Activated T-helper 2 cell treated with anti-CD3 and anti-CD28 coated beads, Interferon-gamma antibody, Interleukin-2, Interleukin-4, amounts not matched to agents 10 μg/mL and 5 μg/mL and 100 μg/mL, durations not matched to agents 14 hours and 24 hours and 36 hours (primary cell): ENCODE results near the gene ATP6V0D1. TPM values are rescaled to one million over a fixed set of nuclear protein-coding genes. Genes with fewer than 3 reads are reported as not detected.

Experiments
- DNase-seq: peaks from one replicate; pipeline ENCODE4 v3.0.0; 2021; ENCODE audit warnings: low spot score
- H3K27ac Mint-ChIP-seq: one replicate; pipeline ENCODE4 v1.8.0; 2021; ENCODE audit warnings: mixed read lengths
- H3K27me3 Mint-ChIP-seq: one replicate; pipeline ENCODE4 v1.8.0; 2021; ENCODE audit warnings: low read depth, mixed read lengths
- H3K36me3 Mint-ChIP-seq: one replicate; pipeline ENCODE4 v1.8.0; 2021; ENCODE audit warnings: low read depth, mixed read lengths
- H3K4me1 Mint-ChIP-seq: one replicate; pipeline ENCODE4 v1.8.0; 2021; ENCODE audit warnings: low read depth, mixed read lengths
- H3K4me3 Mint-ChIP-seq: one replicate; pipeline ENCODE4 v1.8.0; 2021; ENCODE audit warnings: low read depth, mild to moderate bottlenecking, moderate library complexity, mixed read lengths
- H3K9me3 Mint-ChIP-seq: one replicate; pipeline ENCODE4 v1.8.0; 2021; ENCODE audit warnings: mixed read lengths
- intact Hi-C: fragments of 100-400 bp; cut with micrococcal nuclease; formaldehyde crosslinking; loops from one replicate; pipeline ENCODE4 v1.15.1; 2023
- total RNA-seq: library from RNA; stranded (reverse); gene quantifications from 2 replicates; pipeline ENCODE4 v1.2.3, GENCODE V29; 2022

Gene ATP6V0D1
- total RNA-seq, 1 donor from 2014 or later: 31.5 TPM

- Mint-ChIP-seq H3K4me3 (peak overlapping the region; percentile 38), H3K36me3 (no peaks in the 10 kb centered on the region), H3K9me3 (no peaks in the 10 kb centered on the region), H3K27ac (no peak overlapping the region), H3K4me1 (peaks cover 5% of the 10 kb centered on the region), H3K27me3 (peaks cover 37% of the 10 kb centered on the region)
- intact Hi-C loops: no loop called here
- no peak for DNase-seq
Measured at GRCh38 chr16:67431775-67432505, 49.0 kb downstream of the ATP6V0D1 start.

GRCh38 chr16:67430977-67431774 lies 49.8 kb downstream of the ATP6V0D1 start, which contains the start of gene HSD11B2:
Gene HSD11B2, plus strand, starts transcription at chr16:67431121. Its CDS starts 128 bp downstream, at chr16:67431249.
- DNase-seq: peak; percentile 16
- Mint-ChIP-seq H3K27me3 (peaks cover 39% of the 10 kb centered on the region), H3K36me3 (no peaks in the 10 kb centered on the region), H3K4me3 (peak within 1 kb of the TSS; percentile 76), H3K4me1 (peaks cover 5% of the 10 kb centered on the region), H3K27ac (peak within 1 kb of the TSS; percentile 51), H3K9me3 (no peaks in the 10 kb centered on the region)
- intact Hi-C loops: no loop called here

- Mint-ChIP-seq H3K4me1 (peaks cover 5% of the 10 kb centered on the region), H3K27me3 (peaks cover 40% of the 10 kb centered on the region), H3K27ac (peak overlapping the region; percentile 51), H3K36me3 (no peaks in the 10 kb centered on the region), H3K9me3 (no peaks in the 10 kb centered on the region), H3K4me3 (peak overlapping the region; percentile 76)
- no peak for DNase-seq
- intact Hi-C loops: no loop called here
Measured at GRCh38 chr16:67430504-67430976, 50.4 kb downstream of the ATP6V0D1 start.

DNA sequence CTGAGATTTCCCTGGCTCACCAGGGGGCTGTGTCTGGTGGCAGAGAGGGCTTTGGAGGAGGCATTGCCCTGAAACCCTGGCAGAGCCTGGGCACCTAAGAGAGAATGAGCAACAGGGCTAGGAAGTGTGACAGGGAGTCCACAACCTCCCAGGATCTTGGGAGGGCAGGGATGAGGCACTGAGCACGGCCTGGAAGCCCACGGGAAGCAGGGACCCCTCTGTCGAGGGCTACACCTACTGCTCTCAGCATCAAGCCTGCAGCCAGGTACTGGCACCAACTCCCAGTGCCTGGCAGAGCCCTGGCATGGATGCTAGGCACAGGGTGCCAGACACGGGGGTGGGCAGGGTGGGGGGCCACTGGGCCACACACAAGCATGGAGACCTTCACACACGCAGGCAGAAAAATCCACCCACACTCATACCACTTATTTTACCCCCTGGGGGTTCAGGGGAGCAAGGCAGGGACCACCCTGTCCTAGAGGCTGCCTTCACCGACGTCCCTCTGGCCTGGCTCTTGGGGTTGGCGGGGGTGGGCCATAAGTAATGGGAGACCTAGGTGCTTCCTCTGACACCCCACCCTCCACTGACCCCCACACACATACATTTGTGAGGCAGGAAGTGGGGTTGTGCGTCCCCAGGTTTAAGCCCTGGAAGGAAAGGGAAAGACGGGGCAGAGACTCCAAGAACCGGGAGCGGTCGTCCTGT lies 51.0 kb downstream of the ATP6V0D1 start:
- Mint-ChIP-seq H3K36me3 (no peaks in the 10 kb centered on the region), H3K27me3 (peaks cover 46% of the 10 kb centered on the region), H3K9me3 (no peaks in the 10 kb centered on the region), H3K27ac (peak overlapping the region; percentile 51), H3K4me3 (peak overlapping the region; percentile 76), H3K4me1 (peaks cover 5% of the 10 kb centered on the region)
- DNase-seq: no peak
- intact Hi-C loops: loop anchor here (2.0 kb wide), 1 partner anchor 17 kb away; no protein-coding TSS in a partner anchor

- H3K9me3 Mint-ChIP-seq: no peaks in the 10 kb centered on the region
- DNase-seq: no peak
- H3K4me3 Mint-ChIP-seq: peak overlapping the region; percentile 59
- no peaks in the 10 kb centered on the region for H3K36me3 Mint-ChIP-seq
- peaks cover 5% of the 10 kb centered on the region for H3K4me1 Mint-ChIP-seq
- intact Hi-C loops: loop anchor here (2.0 kb wide), 1 partner anchor 18 kb away; no protein-coding TSS in a partner anchor
- peaks cover 47% of the 10 kb centered on the region for H3K27me3 Mint-ChIP-seq
- no peak overlapping the region for H3K27ac Mint-ChIP-seq
Measured at GRCh38 chr16:67429053-67429798, 51.7 kb downstream of the ATP6V0D1 start.

DNA sequence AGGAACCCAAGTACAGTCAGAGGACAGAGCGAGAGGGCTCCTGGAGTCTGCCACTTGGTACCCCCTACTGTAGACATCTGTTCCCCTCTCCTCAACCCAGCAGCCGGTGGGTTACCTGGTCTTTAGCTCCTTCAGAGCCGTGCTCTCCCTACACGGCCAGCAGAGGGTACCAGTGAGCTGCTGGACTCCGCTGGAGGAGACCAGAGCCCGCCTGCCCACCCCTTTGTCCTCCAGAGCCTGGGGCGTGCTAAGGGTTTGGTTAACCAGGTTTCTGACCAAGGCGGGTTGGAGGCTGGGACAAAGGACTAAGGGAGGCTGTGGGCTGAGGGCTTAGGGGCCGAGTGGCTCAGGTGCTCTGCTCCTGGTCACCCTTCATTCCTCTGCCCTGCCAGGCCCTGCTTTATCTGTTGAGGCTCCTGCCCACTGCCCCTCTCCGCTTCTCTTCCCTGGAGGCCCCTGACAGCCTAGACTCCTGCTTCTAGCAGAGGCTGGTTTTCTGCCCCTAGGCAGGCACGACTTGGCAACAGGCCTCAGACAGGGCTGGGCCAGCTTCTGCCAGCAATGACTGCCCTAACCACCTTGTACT lies 52.7 kb downstream of the ATP6V0D1 start:
- Mint-ChIP-seq H3K27ac (no peak overlapping the region), H3K9me3 (no peaks in the 10 kb centered on the region), H3K4me1 (peaks cover 5% of the 10 kb centered on the region), H3K4me3 (no peak overlapping the region), H3K36me3 (no peaks in the 10 kb centered on the region), H3K27me3 (peaks cover 51% of the 10 kb centered on the region)
- DNase-seq: peak; percentile 44
- intact Hi-C loops: loop anchor here (1.0 to 2.0 kb wide), 2 partner anchors 19 to 37 kb away; no protein-coding TSS in a partner anchor

GRCh38 chr16:67426950-67427349 lies 54.0 kb downstream of the ATP6V0D1 start:
- Mint-ChIP-seq H3K27ac (no peak overlapping the region), H3K4me1 (peaks cover 5% of the 10 kb centered on the region), H3K36me3 (no peaks in the 10 kb centered on the region), H3K4me3 (no peak overlapping the region), H3K9me3 (no peaks in the 10 kb centered on the region), H3K27me3 (peaks cover 48% of the 10 kb centered on the region)
- no peak for DNase-seq
- intact Hi-C loops: no loop called here

GRCh38 chr16:67426022-67426421 lies 54.9 kb downstream of the ATP6V0D1 start:
- Mint-ChIP-seq H3K27ac (no peak overlapping the region), H3K36me3 (no peaks in the 10 kb centered on the region), H3K27me3 (peaks cover 42% of the 10 kb centered on the region), H3K4me3 (no peak overlapping the region), H3K9me3 (no peaks in the 10 kb centered on the region), H3K4me1 (peaks cover 3% of the 10 kb centered on the region)
- intact Hi-C loops: no loop called here
- DNase-seq: no peak

DNA sequence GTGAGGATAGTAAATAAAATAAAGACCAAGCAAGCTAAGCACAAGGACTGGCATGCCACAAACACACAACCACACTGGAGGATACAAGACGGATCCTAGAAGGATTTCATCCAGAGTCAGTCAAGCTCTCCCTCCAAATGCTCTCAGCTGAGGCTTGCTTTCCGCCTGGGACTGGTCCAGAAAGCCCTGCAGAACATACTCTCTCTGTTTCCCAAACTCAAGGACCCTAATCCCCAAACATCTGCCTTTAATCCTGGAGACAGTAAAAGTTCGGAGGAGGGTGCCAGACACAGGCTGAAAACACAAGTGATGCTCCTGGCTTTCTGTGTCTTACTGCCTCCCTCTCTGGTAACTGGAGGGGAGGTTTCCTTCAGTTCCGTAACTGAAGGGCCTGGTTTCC lies 55.4 kb downstream of the ATP6V0D1 start:
- intact Hi-C loops: no loop called here
- H3K4me1 Mint-ChIP-seq: peaks cover 3% of the 10 kb centered on the region

GRCh38 chr16:67425061-67425460 lies 55.9 kb downstream of the ATP6V0D1 start:
- H3K9me3 Mint-ChIP-seq: no peaks in the 10 kb centered on the region
- no peaks in the 10 kb centered on the region for H3K36me3 Mint-ChIP-seq
- H3K27ac Mint-ChIP-seq: no peak overlapping the region
- no peak overlapping the region for H3K4me3 Mint-ChIP-seq
- intact Hi-C loops: no loop called here
- no peak for DNase-seq
- H3K4me1 Mint-ChIP-seq: no peaks in the 10 kb centered on the region
- peaks cover 39% of the 10 kb centered on the region for H3K27me3 Mint-ChIP-seq

More for the DNA sequence above, 55.4 kb downstream of the ATP6V0D1 start:
- DNase-seq: no peak
- H3K27ac Mint-ChIP-seq: no peak overlapping the region
- H3K36me3 Mint-ChIP-seq: no peaks in the 10 kb centered on the region
- H3K9me3 Mint-ChIP-seq: no peaks in the 10 kb centered on the region
- no peak overlapping the region for H3K4me3 Mint-ChIP-seq
- peaks cover 42% of the 10 kb centered on the region for H3K27me3 Mint-ChIP-seq

DNA sequence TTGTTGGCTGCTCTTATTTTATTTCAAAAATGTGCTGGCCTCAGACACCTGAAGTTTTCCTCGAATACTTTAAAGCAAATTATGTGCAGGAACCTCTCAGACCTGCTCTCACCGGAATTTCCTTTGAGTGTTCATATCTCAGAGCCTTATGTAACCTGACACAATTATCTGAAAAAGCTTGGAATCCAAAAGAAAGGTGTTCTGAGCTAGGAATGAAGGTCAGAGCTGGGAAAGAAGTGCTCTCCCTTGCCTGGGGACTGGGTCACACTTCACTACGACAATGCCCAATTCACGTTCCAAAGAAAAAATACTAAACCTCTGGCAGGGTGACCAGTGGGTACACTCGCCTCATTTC lies 56.7 kb downstream of the ATP6V0D1 start:
- Mint-ChIP-seq H3K9me3 (no peaks in the 10 kb centered on the region), H3K4me3 (no peak overlapping the region), H3K27me3 (peaks cover 38% of the 10 kb centered on the region), H3K4me1 (no peaks in the 10 kb centered on the region), H3K36me3 (no peaks in the 10 kb centered on the region), H3K27ac (no peak overlapping the region)
- intact Hi-C loops: no loop called here
- no peak for DNase-seq
